A549 (cell line): ENCODE measurements around the gene AKR1C8. TPM values are rescaled to one million over a fixed set of nuclear protein-coding genes. Genes with fewer than 3 reads are reported as not detected.
"Not testable (repeated sequence)": the region's sequence is repeated elsewhere in the genome, so short reads cannot be mapped to it uniquely, and the experiment has no call there.

Source experiments
- ATAC-seq, 2 experiments: fragments of 200-7000 bp in 1 of 2; fragments of >200 bp in 1 of 2; cut with Nextera tagmentation in 1 of 2; cut with Tn5 transposase in 1 of 2; 3 replicates each; pipeline versions ENCODE4 v1.8.0 to v1.9.1; 2018 to 2020; ENCODE audit warnings: mild to moderate bottlenecking in 1 of 2, moderate library complexity in 1 of 2
- CTCF ChIA-PET: fragments of 300-600 bp; sonication (Branson Sonifier 250); formaldehyde crosslinking; extraction: SDS; loops from one replicate; lab custom pipeline; 2021; ENCODE audit warnings: antibody characterized with exemption, inconsistent platforms; lab: Yijun Ruan, JAX
- POLR2A ChIA-PET: fragments of 350-600 bp; formaldehyde crosslinking; extraction: SDS; loops from one replicate; lab custom pipeline; 2021; ENCODE audit warnings: antibody characterized with exemption, inconsistent platforms; lab: Yijun Ruan, JAX
- DNase-seq, 2 experiments: peaks; one replicate each; pipeline versions ENCODE4 v3.0.0 to v3.0.0-alpha.2; 2011 to 2016; ENCODE audit warnings: low read depth in 1 of 2, low spot score in 1 of 2
- FAIRE-seq: peaks from 2 replicates; lab custom pipeline; 2011; peaks lifted over from hg19 to GRCh38; lab: Jason Lieb, UNC
- H3K27ac ChIP-seq, 2 experiments: fragments of >200 bp; sonication (Bioruptor Twin); formaldehyde crosslinking; 3 replicates each; pipeline ENCODE4 v1.5.1; 2016 to 2017
- H3K4me1 ChIP-seq: fragments of >200 bp; sonication (Bioruptor Twin); formaldehyde crosslinking; 3 replicates; pipeline ENCODE4 v1.6.1; 2016
- H3K4me2 ChIP-seq: fragments of >200 bp; sonication (Bioruptor Twin); formaldehyde crosslinking; 3 replicates; pipeline ENCODE4 v1.6.1; 2016
- H3K4me3 ChIP-seq: fragments of >200 bp; sonication (Bioruptor Twin); formaldehyde crosslinking; 3 replicates; pipeline ENCODE4 v1.5.1; 2016
- H3K9me3 ChIP-seq: fragments of >200 bp; sonication (Bioruptor Twin); formaldehyde crosslinking; 3 replicates; pipeline ENCODE4 v1.6.1; 2016
- ATOH8 ChIP-seq: fragments of 250-450 bp; sonication (Bioruptor Pico); IDR thresholded peaks from 2 replicates; pipeline ENCODE4 v1.5.0; 2020; ENCODE audit warnings: low read depth, mild to moderate bottlenecking, moderate library complexity
- BCL3 ChIP-seq: fragments of >200 bp; sonication (Bioruptor Twin); formaldehyde crosslinking; IDR thresholded peaks from 3 replicates; pipeline ENCODE4 v1.6.1; 2016
- CHD4 ChIP-seq: fragments of 200-600 bp; sonication (generic); IDR thresholded peaks from 2 replicates; pipeline ENCODE4 v1.6.1; 2016; ENCODE audit warnings: antibody characterized with exemption, mild to moderate bottlenecking, borderline replicate concordance
- CTCF ChIP-seq: fragments of >200 bp; sonication (Bioruptor Twin); formaldehyde crosslinking; IDR thresholded peaks from 3 replicates; pipeline ENCODE4 v1.5.1; 2016
- ESRRA ChIP-seq: fragments of 150-350 bp; IDR thresholded peaks from 2 replicates; pipeline ENCODE4 v1.6.1; 2014; ENCODE audit warnings: mild to moderate bottlenecking, low read length, borderline replicate concordance
- FOSL2 ChIP-seq, 2 experiments: fragments of 450-650 bp in 1 of 2; fragments of >200 bp in 1 of 2; sonication (Bioruptor Twin) in 1 of 2; formaldehyde crosslinking; IDR thresholded peaks; 2 replicates each; pipeline versions ENCODE4 v1.5.0 to v1.6.1; 2016 to 2020; ENCODE audit warnings: mild to moderate bottlenecking in 1 of 2, moderate library complexity in 1 of 2
- FOXS1 ChIP-seq: fragments of 250-450 bp; sonication (Bioruptor Pico); IDR thresholded peaks from 2 replicates; pipeline ENCODE4 v1.5.0; 2020; ENCODE audit warnings: mild to moderate bottlenecking, moderate library complexity
- GATA3 ChIP-seq: IDR thresholded peaks from 2 replicates; pipeline ENCODE4 v1.6.1; 2012; ENCODE audit warnings: borderline replicate concordance
- HDAC2 ChIP-seq: fragments of 200-600 bp; sonication (generic); IDR thresholded peaks from 2 replicates; pipeline ENCODE4 v1.6.1; 2016
- HEYL ChIP-seq: fragments of 250-450 bp; sonication (Bioruptor Pico); IDR thresholded peaks from 2 replicates; pipeline ENCODE4 v1.8.0; 2021; ENCODE audit warnings: mild to moderate bottlenecking, moderate library complexity
- HOXB13 ChIP-seq: fragments of 250-450 bp; sonication (Bioruptor Pico); IDR thresholded peaks from 2 replicates; pipeline ENCODE4 v1.5.0; 2020; ENCODE audit warnings: low read depth, mild to moderate bottlenecking, moderate library complexity
- MAFK ChIP-seq: fragments of 450-650 bp; IDR thresholded peaks from 2 replicates; pipeline ENCODE4 v1.6.1; 2014; ENCODE audit not compliant: partially characterized antibody
- MAX ChIP-seq: IDR thresholded peaks from 2 replicates; pipeline ENCODE4 v1.6.1; 2012
- NPAS2 ChIP-seq: fragments of 250-450 bp; sonication (Bioruptor Pico); IDR thresholded peaks from 2 replicates; pipeline ENCODE4 v1.8.0; 2022; ENCODE audit warnings: mild to moderate bottlenecking, moderate library complexity, borderline replicate concordance
- PBX3 ChIP-seq: IDR thresholded peaks from 2 replicates; pipeline ENCODE4 v1.6.1; 2012
- RAD21 ChIP-seq, 2 experiments: fragments of >200 bp in 1 of 2; sonication (Bioruptor Twin) in 1 of 2; formaldehyde crosslinking in 1 of 2; IDR thresholded peaks in 1 of 2; conservative IDR thresholded peaks in 1 of 2; 2 replicates in 1 of 2; 3 replicates in 1 of 2; pipeline ENCODE4 v1.6.1; 2012 to 2018; ENCODE audit warnings: inconsistent platforms in 1 of 2
- RCOR1 ChIP-seq: fragments of 150-350 bp; IDR thresholded peaks from 2 replicates; pipeline ENCODE4 v1.6.1; 2014; ENCODE audit warnings: antibody characterized with exemption, low read length, low read depth
- SMC3 ChIP-seq: fragments of >200 bp; sonication (Bioruptor Twin); formaldehyde crosslinking; IDR thresholded peaks from 3 replicates; pipeline ENCODE4 v1.6.1; 2018; ENCODE audit warnings: inconsistent platforms
- TFCP2L1 ChIP-seq: fragments of 250-450 bp; sonication (Bioruptor Pico); IDR thresholded peaks from 2 replicates; pipeline ENCODE4 v1.5.0; 2021; ENCODE audit warnings: mild to moderate bottlenecking
- USF2 ChIP-seq: fragments of 450-650 bp; IDR thresholded peaks from 2 replicates; pipeline ENCODE4 v1.6.1; 2014; ENCODE audit warnings: antibody characterized with exemption
- ZC3H11A ChIP-seq: fragments of 450-650 bp; IDR thresholded peaks from 2 replicates; pipeline ENCODE4 v1.6.1; 2014; ENCODE audit warnings: antibody characterized with exemption, mild to moderate bottlenecking
- ZNF302 ChIP-seq: fragments of 250-450 bp; sonication (Bioruptor Pico); IDR thresholded peaks from 2 replicates; pipeline ENCODE4 v1.9.0; 2021; ENCODE audit warnings: inconsistent platforms, mild to moderate bottlenecking, moderate library complexity
- WGBS: methylation state at CpG from one replicate; pipeline ENCODE4 v1.1.6; 2017; ENCODE audit errors: missing lambda C conversion rate; 5-methylcytosine and 5-hydroxymethylcytosine counted together
- polyA plus RNA-seq, 4 experiments: library from polyadenylated mRNA; depleted of rRNA in 3 of 4; stranded (reverse); fragments of >200 nt; fragmentation: RNase III in 1 of 4; extraction: RNeasy Plus Mini Kit Qiagen cat#74134 plus additional on column Dnase treatment in 1 of 4; gene quantifications; 2 replicates in 3 of 4; 3 replicates in 1 of 4; pipeline ENCODE4 v1.2.3, GENCODE V29; 2011 to 2017

The AKR1C8 gene
- polyA plus RNA-seq, 2 of the 4 experiments (the other 2 are of a cell fraction), result 0.10 to 0.62 TPM

- TF ChIP-seq RAD21 (conservative IDR thresholded peaks at IDR 0.05 in 1 of 2, IDR thresholded peaks at IDR 0.05 in 1 of 2) (no peak), HEYL (CRISPR knock-in tag) (no peak), BCL3 (no peak), FOXS1 (CRISPR knock-in tag) (no peak), GATA3 (no peak), PBX3 (no peak)
- TF ChIP-seq, all 56 proteins: peak for 0
Observed at GRCh38 chr10:5233324-5233723, 48.4 kb upstream of the AKR1C8 start (continued).

- ChIA-PET POLR2A (no interaction called here), CTCF (no interaction called here)
Observed at GRCh38 chr10:5229019-5229418, 44.1 kb upstream of the AKR1C8 start.

GRCh38 chr10:5222942-5223341 is 38.0 kb upstream of the AKR1C8 start:
- POLR2A ChIA-PET, FAIRE-seq: not testable (repeated sequence)
- CTCF ChIA-PET, result interaction anchor here (1.1 kb wide), 1 partner anchor 373 kb away, joined by 4 read pairs; no protein-coding TSS in a partner anchor

More at GRCh38 chr10:5229019-5229418, 44.1 kb upstream of the AKR1C8 start:
- WGBS, result 81% methylated on average over 8 of the region's 8 CpGs
- no peak for DNase-seq
- Histone ChIP-seq H3K4me1 (peaks cover 6% of the 10 kb centered on the region), H3K4me3 (no peak overlapping the region), H3K9me3 (peaks cover 4% of the 10 kb centered on the region; the same call in 2 of the 3 replicates), H3K27ac (no peak overlapping the region), H3K4me2 (no peak overlapping the region)
- FAIRE-seq, result no peak
- no peak for ATAC-seq
- TF ChIP-seq MAFK (no peak), MAX (no peak), HOXB13 (CRISPR knock-in tag) (no peak), CHD4 (no peak), BCL3 (no peak), SMC3 (no peak), HEYL (CRISPR knock-in tag) (no peak), RCOR1 (no peak), TFCP2L1 (CRISPR knock-in tag) (no peak), FOSL2 (IDR thresholded peaks at IDR 0.05) (no peak), FOSL2 (CRISPR knock-in tag; IDR thresholded peaks at IDR 0.05) (no peak), ATOH8 (no peak), ZNF302 (no peak), CTCF (no peak), HDAC2 (no peak), ESRRA (no peak), NPAS2 (CRISPR knock-in tag) (no peak), USF2 (no peak), ZC3H11A (no peak)

More at GRCh38 chr10:5222942-5223341, 38.0 kb upstream of the AKR1C8 start:
- H3K4me3 ChIP-seq, ATAC-seq, DNase-seq, H3K4me2 ChIP-seq, H3K27ac ChIP-seq, H3K4me1 ChIP-seq, H3K9me3 ChIP-seq: not testable (repeated sequence)
- 68% methylated on average over 6 of the region's 7 CpGs for WGBS
